Measurements from ENCODE around the gene ANKRD13A.

DNA sequence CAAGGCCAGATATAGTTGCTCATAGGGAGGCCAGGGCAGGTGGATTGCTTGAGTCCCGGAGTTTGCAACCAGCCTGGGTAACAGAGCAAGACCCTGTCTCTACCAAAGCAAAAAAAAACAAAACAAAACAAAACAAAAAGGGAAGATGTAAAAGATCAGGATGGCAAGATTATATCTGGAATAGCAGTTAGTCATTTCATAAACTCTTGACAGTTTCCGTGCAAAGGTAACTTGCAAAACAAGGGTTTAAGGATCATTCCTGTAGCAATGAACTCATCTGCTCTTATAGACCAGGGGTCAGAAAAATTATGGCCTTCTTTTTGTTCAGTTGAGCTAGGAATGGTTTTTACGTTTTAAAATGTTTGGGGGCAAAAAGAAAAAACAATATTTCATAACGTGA lies 32.7 kb upstream of the ANKRD13A start:
- TF ChIP-seq, protein P1, sequence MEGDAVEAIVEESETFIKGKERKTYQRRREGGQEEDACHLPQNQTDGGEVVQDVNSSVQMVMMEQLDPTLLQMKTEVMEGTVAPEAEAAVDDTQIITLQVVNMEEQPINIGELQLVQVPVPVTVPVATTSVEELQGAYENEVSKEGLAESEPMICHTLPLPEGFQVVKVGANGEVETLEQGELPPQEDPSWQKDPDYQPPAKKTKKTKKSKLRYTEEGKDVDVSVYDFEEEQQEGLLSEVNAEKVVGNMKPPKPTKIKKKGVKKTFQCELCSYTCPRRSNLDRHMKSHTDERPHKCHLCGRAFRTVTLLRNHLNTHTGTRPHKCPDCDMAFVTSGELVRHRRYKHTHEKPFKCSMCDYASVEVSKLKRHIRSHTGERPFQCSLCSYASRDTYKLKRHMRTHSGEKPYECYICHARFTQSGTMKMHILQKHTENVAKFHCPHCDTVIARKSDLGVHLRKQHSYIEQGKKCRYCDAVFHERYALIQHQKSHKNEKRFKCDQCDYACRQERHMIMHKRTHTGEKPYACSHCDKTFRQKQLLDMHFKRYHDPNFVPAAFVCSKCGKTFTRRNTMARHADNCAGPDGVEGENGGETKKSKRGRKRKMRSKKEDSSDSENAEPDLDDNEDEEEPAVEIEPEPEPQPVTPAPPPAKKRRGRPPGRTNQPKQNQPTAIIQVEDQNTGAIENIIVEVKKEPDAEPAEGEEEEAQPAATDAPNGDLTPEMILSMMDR (conservative IDR thresholded peaks at IDR 0.05; ENCODE audit: low read depth, low read length) = no peak
- no peak for TF ChIP-seq EZH2phosphoT487 (IDR thresholded peaks at IDR 0.05; ENCODE audit: borderline replicate concordance, low read length)
